Stomach (tissue), 4 donors: Measurements from ENCODE around the gene CLDN18.

Source experiments
- CTCF ChIP-seq, 7 experiments: fragments of 450-650 bp in 4 of 7; fragments of 200-600 bp in 3 of 7; sonication (generic) in 3 of 7; IDR thresholded peaks; one replicate each; pipeline ENCODE4 v1.5.1; 2016 to 2019; ENCODE audit warnings: antibody characterized with exemption in 7 of 7, control low read depth in 2 of 7, mild to moderate bottlenecking in 1 of 7
- EP300 ChIP-seq: sonication (generic); formaldehyde crosslinking; IDR thresholded peaks from one replicate; pipeline ENCODE4 v1.6.1; 2017; ENCODE audit warnings: antibody characterized with exemption
- POLR2A ChIP-seq, 4 donors: fragments of 450-650 bp; IDR thresholded peaks; one replicate each; pipeline ENCODE4 v1.6.1; 2016; ENCODE audit warnings: antibody characterized with exemption in 4 of 4, control low read depth in 2 of 4, mild to moderate bottlenecking in 1 of 4, moderate library complexity in 1 of 4
- POLR2AphosphoS5 ChIP-seq, 3 donors: sonication (generic); formaldehyde crosslinking; IDR thresholded peaks; one replicate each; pipeline ENCODE4 v1.6.1; 2016; ENCODE audit warnings: antibody characterized with exemption in 3 of 3

DNA sequence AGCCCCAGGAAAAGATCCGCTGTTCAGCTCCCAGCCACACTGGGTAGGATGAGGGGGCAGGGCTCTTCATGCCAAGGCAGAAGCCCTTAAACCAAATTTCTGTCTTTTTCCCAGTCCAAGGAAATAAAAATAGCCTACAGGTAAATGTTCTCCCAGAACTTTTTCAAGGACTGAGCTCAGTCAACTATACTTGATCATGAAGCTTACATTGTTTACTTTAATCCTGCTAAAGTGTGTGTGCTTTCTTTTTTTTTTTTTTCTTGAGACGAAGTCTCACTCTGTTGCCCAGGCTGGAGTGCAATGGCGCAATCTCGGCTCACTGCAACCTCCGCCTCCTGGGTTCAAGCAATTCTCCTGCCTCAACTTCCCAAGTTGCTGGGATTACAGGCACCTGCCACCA, 17.9 kb downstream of the CLDN18 start:
- TF ChIP-seq CTCF (IDR thresholded peaks at IDR 0.05) (no peak), EP300 (no peak), POLR2A (IDR thresholded peaks at IDR 0.05) (no peak), POLR2AphosphoS5 (IDR thresholded peaks at IDR 0.05) (no peak)
